Liver (tissue), 9 donors: ENCODE measurements around the gene RAB4A. TPM values are rescaled to one million over a fixed set of nuclear protein-coding genes. Genes with fewer than 3 reads are reported as not detected.

ENCODE experiments used
- DNase-seq: peaks from one replicate; pipeline ENCODE4 v3.0.0-alpha.2; 2017; ENCODE audit warnings: low spot score
- H3K27ac ChIP-seq, 2 donors: one replicate each; pipeline ENCODE4 v1.7.0; 2013; ENCODE audit warnings: inconsistent platforms in 2 of 2, low read length in 2 of 2, control low read depth in 1 of 2, low read depth in 1 of 2, mild to moderate bottlenecking in 1 of 2
- H3K27me3 ChIP-seq, 4 donors: one replicate each; pipeline versions ENCODE4 v1.6.1 to v1.7.0; 2013; ENCODE audit warnings: low read length in 3 of 4, inconsistent platforms in 1 of 4, mild to moderate bottlenecking in 1 of 4, moderate library complexity in 1 of 4; ENCODE audit not compliant: control insufficient read depth in 4 of 4, insufficient read depth in 4 of 4
- H3K36me3 ChIP-seq, 4 donors: one replicate each; pipeline versions ENCODE4 v1.6.1 to v1.7.0; 2013; ENCODE audit warnings: low read length in 3 of 4, mild to moderate bottlenecking in 3 of 4, low read depth in 1 of 4, moderate library complexity in 1 of 4; ENCODE audit not compliant: control insufficient read depth in 4 of 4, insufficient read depth in 3 of 4
- H3K4me1 ChIP-seq, 4 donors: one replicate each; pipeline versions ENCODE4 v1.6.1 to v1.7.0; 2013; ENCODE audit warnings: low read length in 3 of 4, mild to moderate bottlenecking in 3 of 4, moderate library complexity in 1 of 4; ENCODE audit not compliant: control insufficient read depth in 4 of 4, insufficient read depth in 4 of 4
- H3K4me3 ChIP-seq, 3 donors: one replicate each; pipeline versions ENCODE4 v1.6.1 to v1.7.0; 2013; ENCODE audit warnings: low read length in 3 of 3, control low read depth in 1 of 3, low read depth in 1 of 3, mild to moderate bottlenecking in 1 of 3
- H3K9ac ChIP-seq, 2 donors: one replicate each; pipeline ENCODE4 v1.7.0; 2013; ENCODE audit warnings: low read length in 2 of 2, mild to moderate bottlenecking in 2 of 2, moderate library complexity in 2 of 2, control low read depth in 1 of 2, low read depth in 1 of 2
- H3K9me3 ChIP-seq, 4 donors: one replicate each; pipeline versions ENCODE4 v1.6.1 to v1.7.0; 2013; ENCODE audit warnings: low read length in 3 of 4; ENCODE audit not compliant: control insufficient read depth in 4 of 4
- ATF3 ChIP-seq: IDR thresholded peaks from 2 replicates; pipeline ENCODE4 v1.6.1; 2016; ENCODE audit warnings: antibody characterized with exemption
- CTCF ChIP-seq: fragments of 150-350 bp; IDR thresholded peaks from 2 replicates; pipeline ENCODE4 v1.5.1; 2017; ENCODE audit warnings: improper control_type of control experiment, low read depth, low read length; ENCODE audit not compliant: missing input control
- EGR1 ChIP-seq, 2 donors: IDR thresholded peaks; 2 replicates each; pipeline ENCODE4 v1.6.1; 2016 to 2018; ENCODE audit warnings: antibody characterized with exemption in 2 of 2, low read depth in 2 of 2
- FOXA1 ChIP-seq: IDR thresholded peaks from 2 replicates; pipeline ENCODE4 v1.6.1; 2016; ENCODE audit warnings: antibody characterized with exemption
- FOXA2 ChIP-seq: IDR thresholded peaks from 2 replicates; pipeline ENCODE4 v1.6.1; 2016; ENCODE audit warnings: antibody characterized with exemption
- GABPA ChIP-seq, 2 donors: IDR thresholded peaks in 1 of 2; conservative IDR thresholded peaks in 1 of 2; 2 replicates each; pipeline ENCODE4 v1.6.1; 2016; ENCODE audit warnings: antibody characterized with exemption in 2 of 2, mild to moderate bottlenecking in 1 of 2, moderate library complexity in 1 of 2
- HNF4A ChIP-seq, 2 donors: conservative IDR thresholded peaks; 2 replicates each; pipeline ENCODE4 v1.6.1; 2016; ENCODE audit warnings: antibody characterized with exemption in 2 of 2, mild to moderate bottlenecking in 2 of 2
- HNF4G ChIP-seq: IDR thresholded peaks from 2 replicates; pipeline ENCODE4 v1.6.1; 2016; ENCODE audit warnings: antibody characterized with exemption
- JUND ChIP-seq, 2 donors: IDR thresholded peaks; 2 replicates each; pipeline ENCODE4 v1.6.1; 2016; ENCODE audit warnings: antibody characterized with exemption in 2 of 2
- MAX ChIP-seq: IDR thresholded peaks from 2 replicates; pipeline ENCODE4 v1.6.1; 2016; ENCODE audit warnings: antibody characterized with exemption
- NR2F2 ChIP-seq: IDR thresholded peaks from 2 replicates; pipeline ENCODE4 v1.6.1; 2016; ENCODE audit warnings: antibody characterized with exemption
- RAD21 ChIP-seq, 2 donors: IDR thresholded peaks; 2 replicates each; pipeline ENCODE4 v1.6.1; 2016; ENCODE audit warnings: antibody characterized with exemption in 2 of 2, mild to moderate bottlenecking in 2 of 2
- REST ChIP-seq: IDR thresholded peaks from 2 replicates; pipeline ENCODE4 v1.6.1; 2016; ENCODE audit warnings: antibody characterized with exemption, mild to moderate bottlenecking
- RXRA ChIP-seq, 2 donors: IDR thresholded peaks; 2 replicates each; pipeline ENCODE4 v1.6.1; 2017 to 2018; ENCODE audit warnings: antibody characterized with exemption in 2 of 2, mild to moderate bottlenecking in 1 of 2
- SP1 ChIP-seq: IDR thresholded peaks from 2 replicates; pipeline ENCODE4 v1.6.1; 2018; ENCODE audit warnings: antibody characterized with exemption, mild to moderate bottlenecking
- TAF1 ChIP-seq: conservative IDR thresholded peaks from 2 replicates; pipeline ENCODE4 v1.6.1; 2016; ENCODE audit warnings: antibody characterized with exemption, mild to moderate bottlenecking
- YY1 ChIP-seq: IDR thresholded peaks from 2 replicates; pipeline ENCODE4 v1.6.1; 2016; ENCODE audit warnings: antibody characterized with exemption, mild to moderate bottlenecking
- ZBTB33 ChIP-seq: IDR thresholded peaks from 2 replicates; pipeline ENCODE4 v1.6.1; 2016; ENCODE audit warnings: antibody characterized with exemption
- WGBS: extraction: QIAGEN DNeasy Blood & Tissue Kit; methylation state at CpG from one replicate; pipeline ENCODE4 v1.1.7; 2013; 5-methylcytosine and 5-hydroxymethylcytosine counted together
- polyA plus RNA-seq, 2 donors: library from polyadenylated mRNA; stranded (reverse) in 1 of 2; unstranded in 1 of 2; fragments of 200-250 nt in 1 of 2; fragments of >200 nt in 1 of 2; fragmentation: Nextera tagmentation in 1 of 2; extraction: Ambion mirVana in 1 of 2; gene quantifications; one replicate each; pipeline versions ENCODE4 v1.2.1 to v1.2.3, GENCODE V29; 2013 to 2015
- total RNA-seq, 2 donors: library from RNA; depleted of rRNA; stranded (reverse); fragments of >200 nt; gene quantifications; one replicate each; pipeline ENCODE4 v1.2.3, GENCODE V29; 2014
- donor health status: healthy.
- donor health status: healthy.
- donor health status: healthy.
- donor health status: healthy.
- donor health status: healthy.

The RAB4A gene
- total and polyA plus RNA-seq, 4 donors, result 16.5 to 51.9 (median 29.5) TPM

GRCh38 chr1:229319487-229319886 lies 48.6 kb downstream of the RAB4A start (continued):
- TF ChIP-seq REST, result no peak
- no peak for TF ChIP-seq RXRA (IDR thresholded peaks at IDR 0.05)

GRCh38 chr1:229323201-229323600 lies 52.3 kb downstream of the RAB4A start:
- peaks cover 0 to 15% (median 7%) of the 10 kb centered on the region in 4 donors for H3K36me3 ChIP-seq
- no peak overlapping the region for H3K4me3 ChIP-seq
- no peak for TF ChIP-seq RAD21 (IDR thresholded peaks at IDR 0.05)
- 90% methylated on average over 7 of the region's 7 CpGs for WGBS
- H3K27me3 ChIP-seq, result no peaks in the 10 kb centered on the region
- no peak for DNase-seq
- no peak overlapping the region for H3K9ac ChIP-seq
- no peaks in the 10 kb centered on the region for H3K9me3 ChIP-seq
- H3K4me1 ChIP-seq, result peaks cover 0 to 27% (median 13%) of the 10 kb centered on the region in 4 donors
- no peak overlapping the region for H3K27ac ChIP-seq

GRCh38 chr1:229323885-229324553 lies 53.1 kb downstream of the RAB4A start:
- no peak for TF ChIP-seq CTCF
- TF ChIP-seq MAX, result peak; percentile 2
- TF ChIP-seq SP1, result peak; percentile 42
- TF ChIP-seq RAD21 (IDR thresholded peaks at IDR 0.05), result peak; percentile 9 to 31
- TF ChIP-seq RXRA (IDR thresholded peaks at IDR 0.05), result peak; percentile 61 to 64
- TF ChIP-seq HNF4A (conservative IDR thresholded peaks at IDR 0.05), result peak; percentile 87 to 88
- no peak for TF ChIP-seq TAF1
- peak; percentile 30 for TF ChIP-seq NR2F2
- TF ChIP-seq FOXA2, result peak; percentile 21
- TF ChIP-seq FOXA1, result no peak
- TF ChIP-seq HNF4G, result no peak
- TF ChIP-seq GABPA (IDR thresholded peaks at IDR 0.05 in 1 of 2, conservative IDR thresholded peaks at IDR 0.05 in 1 of 2), result no peak
- no peak for TF ChIP-seq ATF3
- TF ChIP-seq JUND (IDR thresholded peaks at IDR 0.05), result peak in 1 of 2 donors; percentile 22
- no peak for TF ChIP-seq EGR1 (IDR thresholded peaks at IDR 0.05; ENCODE audit: low read depth in 2 of 2)
- TF ChIP-seq REST, result no peak
- TF ChIP-seq ZBTB33, result no peak
- peak; percentile 80 for TF ChIP-seq YY1
- Histone ChIP-seq H3K36me3 (peaks cover 0 to 14% (median 7%) of the 10 kb centered on the region in 4 donors), H3K9me3 (no peaks in the 10 kb centered on the region), H3K4me3 (no peak overlapping the region), H3K9ac (no peak overlapping the region), H3K27me3 (no peaks in the 10 kb centered on the region), H3K27ac (no peak overlapping the region), H3K4me1 (peaks cover 0 to 27% (median 13%) of the 10 kb centered on the region in 4 donors)
- DNase-seq, result no peak
- 76% methylated on average over 2 of the region's 2 CpGs for WGBS
